Thymus (tissue), 11 donors: ENCODE data around the gene SELENBP1. TPM values are rescaled to one million over a fixed set of nuclear protein-coding genes. Genes with fewer than 3 reads are reported as not detected.

ENCODE experiments used
- DNase-seq, 9 donors: peaks; one replicate each; pipeline ENCODE4 v3.0.0-alpha.2; 2013; ENCODE audit warnings: low spot score in 9 of 9, low read depth in 6 of 9, missing footprints in 1 of 9
- H3K27ac ChIP-seq, 2 donors: one replicate each; pipeline ENCODE4 v1.5.1; 2013; ENCODE audit warnings: control low read depth in 1 of 2, low read depth in 1 of 2, low read length in 1 of 2, mild to moderate bottlenecking in 1 of 2, moderate library complexity in 1 of 2
- H3K27me3 ChIP-seq, 2 donors: one replicate each; pipeline ENCODE4 v1.5.1; 2013; ENCODE audit warnings: low read length in 1 of 2; ENCODE audit not compliant: control insufficient read depth in 2 of 2, insufficient read depth in 1 of 2
- H3K36me3 ChIP-seq, 2 donors: one replicate each; pipeline ENCODE4 v1.5.1; 2013; ENCODE audit warnings: low read length in 1 of 2, mild to moderate bottlenecking in 1 of 2, moderate library complexity in 1 of 2; ENCODE audit not compliant: control insufficient read depth in 2 of 2, insufficient read depth in 2 of 2
- H3K4me1 ChIP-seq, 2 donors: one replicate each; pipeline ENCODE4 v1.5.1; 2013; ENCODE audit warnings: low read length in 2 of 2; ENCODE audit not compliant: control insufficient read depth in 2 of 2, insufficient read depth in 2 of 2
- H3K4me3 ChIP-seq, 2 donors: one replicate each; pipeline ENCODE4 v1.5.1; 2013; ENCODE audit warnings: low read length in 2 of 2, control low read depth in 1 of 2, mild to moderate bottlenecking in 1 of 2
- H3K9me3 ChIP-seq, 2 donors: one replicate each; pipeline ENCODE4 v1.5.1; 2013; ENCODE audit warnings: low read length in 1 of 2, mild to moderate bottlenecking in 1 of 2; ENCODE audit not compliant: control insufficient read depth in 2 of 2, insufficient read depth in 1 of 2
- WGBS: extraction: QIAGEN DNeasy Blood & Tissue Kit; methylation state at CpG from one replicate; pipeline ENCODE4 v1.1.7; 2013; 5-methylcytosine and 5-hydroxymethylcytosine counted together
- polyA plus RNA-seq: library from polyadenylated mRNA; stranded (reverse); fragments of 200-250 nt; gene quantifications from one replicate; pipeline ENCODE4 v1.2.3, GENCODE V29; 2013
- total RNA-seq: library from RNA; stranded (reverse); fragments of 120-200 nt; gene quantifications from one replicate; pipeline ENCODE4 v1.2.4, GENCODE V29; 2013
- donor health status: healthy.

Gene SELENBP1
- total and polyA plus RNA-seq, 2 donors = 6.1 to 6.4 TPM

DNA sequence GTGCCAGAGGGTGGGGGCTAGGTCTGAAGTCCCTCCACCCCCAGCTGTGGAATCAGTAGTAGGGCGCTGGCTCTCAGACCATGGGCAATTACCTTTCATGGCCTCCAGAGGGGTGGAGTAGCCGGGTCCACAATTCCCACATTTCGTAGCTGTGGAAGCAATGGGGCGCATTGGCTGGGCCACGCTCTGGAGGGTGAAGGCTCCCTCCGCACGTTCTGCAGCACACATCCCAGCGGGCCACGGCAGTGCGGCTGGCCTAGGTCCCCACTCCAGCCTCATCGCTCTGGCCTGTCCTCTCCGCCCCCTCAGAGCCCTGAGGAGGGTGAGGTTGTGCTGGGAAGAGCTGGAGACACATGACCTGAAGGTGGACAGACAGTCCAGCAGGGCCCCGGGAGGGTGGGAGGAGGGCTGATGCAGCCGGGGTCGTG lies 2.9 kb downstream of the SELENBP1 start:
- WGBS = 96% methylated on average over 15 of the region's 15 CpGs
- H3K9me3 ChIP-seq = no peaks in the 10 kb centered on the region
- no peak overlapping the region for H3K4me3 ChIP-seq

GRCh38 chr1:151369302-151369610 lies 3.2 kb downstream of the SELENBP1 start:
- no peaks in the 10 kb centered on the region for H3K36me3 ChIP-seq
- H3K27me3 ChIP-seq = no peaks in the 10 kb centered on the region
- H3K4me3 ChIP-seq = no peak overlapping the region
- WGBS = 96% methylated on average over 7 of the region's 7 CpGs
- no peak for DNase-seq
- no peaks in the 10 kb centered on the region for H3K9me3 ChIP-seq
- H3K4me1 ChIP-seq = peaks cover 0 to 9% of the 10 kb centered on the region in 2 donors
- H3K27ac ChIP-seq = no peak overlapping the region

More for the DNA sequence above, 2.9 kb downstream of the SELENBP1 start:
- Histone ChIP-seq H3K4me1 (peaks cover 0 to 9% of the 10 kb centered on the region in 2 donors), H3K36me3 (no peaks in the 10 kb centered on the region), H3K27me3 (no peaks in the 10 kb centered on the region), H3K27ac (no peak overlapping the region)
- no peak for DNase-seq

DNA sequence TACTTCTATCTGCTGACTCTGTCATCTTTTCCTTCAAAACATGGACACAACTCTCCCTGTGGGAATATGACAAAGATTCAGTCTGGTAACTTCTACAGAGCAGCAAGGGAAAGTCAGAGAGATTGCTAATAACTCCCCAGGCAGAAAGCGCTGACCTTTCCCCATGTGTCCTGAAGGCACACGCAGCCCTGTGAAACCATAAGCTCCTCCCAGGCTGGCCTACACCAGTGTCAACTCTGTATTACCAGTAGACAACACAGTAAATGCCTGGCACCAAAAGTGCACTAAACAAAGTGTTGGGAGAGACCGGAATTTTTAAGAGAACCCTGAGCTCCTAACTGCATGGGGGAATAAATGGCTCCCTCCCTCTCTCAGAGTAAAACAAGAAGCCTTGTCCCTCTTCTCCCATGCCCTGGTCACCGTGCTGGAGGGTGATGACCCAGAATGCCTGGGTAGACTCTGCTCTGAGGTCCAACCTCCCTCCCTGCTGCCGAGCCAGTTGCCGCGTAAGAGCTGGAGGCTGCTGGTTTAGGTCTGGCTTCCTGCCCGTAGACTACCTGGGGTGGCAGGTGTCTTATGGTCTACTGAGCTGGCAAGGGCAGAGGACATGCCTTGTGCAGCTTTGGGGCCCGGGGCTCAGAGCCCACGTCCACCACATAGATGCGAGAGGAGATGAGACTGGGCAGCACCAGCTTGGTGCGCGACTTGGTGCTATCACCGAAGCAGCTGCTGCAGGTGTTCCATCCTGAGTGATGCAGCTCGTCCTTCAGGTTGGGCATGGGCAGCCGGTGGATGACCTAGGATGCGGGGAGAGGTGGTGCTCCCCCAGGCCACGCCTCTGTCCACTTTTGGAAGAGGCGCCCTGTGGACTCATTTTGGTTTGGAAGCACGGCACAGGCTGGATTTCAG lies 3.9 kb downstream of the SELENBP1 start:
- Histone ChIP-seq H3K27me3 (no peaks in the 10 kb centered on the region), H3K4me1 (peaks cover 0 to 9% of the 10 kb centered on the region in 2 donors), H3K27ac (no peak overlapping the region), H3K4me3 (no peak overlapping the region), H3K9me3 (peaks cover 0 to under 1% of the 10 kb centered on the region in 2 donors), H3K36me3 (no peaks in the 10 kb centered on the region)
- 98% methylated on average over 20 of the region's 20 CpGs for WGBS
- DNase-seq = no peak

- H3K27ac ChIP-seq = no peak overlapping the region
- peaks cover 0 to 8% of the 10 kb centered on the region in 2 donors for H3K9me3 ChIP-seq
- H3K4me1 ChIP-seq = peaks cover 0 to 9% of the 10 kb centered on the region in 2 donors
- no peak for DNase-seq
- H3K36me3 ChIP-seq = no peaks in the 10 kb centered on the region
- no peaks in the 10 kb centered on the region for H3K27me3 ChIP-seq
- 97% methylated on average over 8 of the region's 8 CpGs for WGBS
- no peak overlapping the region for H3K4me3 ChIP-seq
These were observed 4.7 kb downstream of the SELENBP1 start for GRCh38 chr1:151367658-151368392.

- Histone ChIP-seq H3K27ac (no peak overlapping the region), H3K27me3 (no peaks in the 10 kb centered on the region), H3K4me1 (peaks cover 0 to 2% of the 10 kb centered on the region in 2 donors), H3K4me3 (no peak overlapping the region), H3K9me3 (peaks cover 1 to 25% of the 10 kb centered on the region in 2 donors), H3K36me3 (no peaks in the 10 kb centered on the region)
- WGBS = 97% methylated on average over 4 of the region's 4 CpGs
- DNase-seq = no peak
These were observed 7.5 kb downstream of the SELENBP1 start for GRCh38 chr1:151364996-151365395.

DNA sequence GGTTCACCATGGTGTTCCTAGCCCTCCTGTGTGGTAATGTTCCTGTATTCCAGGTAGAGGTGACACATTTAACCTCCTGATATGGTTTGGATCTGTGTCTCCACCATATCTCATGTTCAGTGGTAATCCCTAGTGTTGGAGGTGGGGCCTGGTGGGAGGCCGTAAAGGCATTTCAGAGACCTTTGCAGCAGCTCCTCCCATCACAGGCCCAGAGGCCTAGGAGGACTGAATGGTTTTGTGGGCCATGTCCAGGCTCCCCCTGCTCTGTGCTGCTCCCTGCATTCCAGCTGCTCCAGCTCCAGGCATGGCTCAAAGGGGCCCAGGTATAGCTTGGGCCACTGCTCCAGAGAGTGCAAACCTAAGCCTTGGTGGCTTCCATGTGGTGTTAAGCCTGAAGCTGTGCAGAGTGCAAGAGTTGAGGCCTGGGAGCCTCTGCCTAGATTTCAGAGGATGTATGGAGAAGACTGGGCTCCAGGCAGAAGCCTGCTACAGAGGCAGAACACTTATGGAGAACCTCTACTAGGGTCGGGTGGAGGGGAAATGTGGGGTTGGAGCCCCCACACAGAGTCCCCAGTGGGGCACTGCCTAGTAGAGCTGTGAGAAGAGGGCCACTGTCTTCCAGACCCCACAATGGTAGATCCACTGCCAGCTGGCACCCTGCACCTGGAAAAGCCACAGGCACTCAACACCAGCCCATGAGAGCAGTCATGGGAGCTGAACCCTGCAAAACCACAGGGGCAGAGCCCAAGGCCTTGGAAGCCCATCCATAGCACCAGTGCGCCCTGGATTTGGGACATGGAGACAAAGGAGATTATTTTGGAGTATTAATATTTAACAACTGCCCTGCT lies 10.0 kb downstream of the SELENBP1 start:
- H3K27ac ChIP-seq = no peak overlapping the region
- no peak overlapping the region for H3K4me3 ChIP-seq
- no peaks in the 10 kb centered on the region for H3K36me3 ChIP-seq
- DNase-seq = no peak
- H3K4me1 ChIP-seq = no peaks in the 10 kb centered on the region
- peaks cover 1 to 25% of the 10 kb centered on the region in 2 donors for H3K9me3 ChIP-seq
- 97% methylated on average over 3 of the region's 3 CpGs for whole genome bisulfite sequencing
- no peaks in the 10 kb centered on the region for H3K27me3 ChIP-seq

GRCh38 chr1:151361883-151362282 lies 10.6 kb downstream of the SELENBP1 start:
- Histone ChIP-seq H3K4me1 (no peaks in the 10 kb centered on the region), H3K4me3 (no peak overlapping the region), H3K27ac (no peak overlapping the region), H3K27me3 (no peaks in the 10 kb centered on the region), H3K36me3 (no peaks in the 10 kb centered on the region), H3K9me3 (peaks cover 1 to 25% of the 10 kb centered on the region in 2 donors)
- no peak for DNase-seq

DNA sequence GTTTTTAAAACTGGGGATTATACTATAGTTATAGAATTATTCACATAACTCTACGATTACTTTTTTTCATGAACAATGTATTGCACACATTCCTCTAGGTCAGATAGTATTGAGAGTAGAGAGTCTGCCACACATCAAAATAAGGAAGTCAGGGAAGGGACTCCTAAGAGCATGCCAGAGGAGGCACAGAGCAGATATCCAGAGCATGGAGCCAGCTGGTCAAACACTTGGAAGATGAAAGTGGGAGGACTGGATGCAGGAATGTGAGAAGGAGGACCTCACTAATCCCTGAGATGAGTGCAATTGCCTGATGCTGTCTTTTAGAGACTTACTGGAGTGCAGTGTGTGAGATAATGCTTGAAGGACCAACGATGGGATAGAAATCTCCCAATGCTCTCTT lies 15.8 kb downstream of the SELENBP1 start:
- H3K4me1 ChIP-seq = no peaks in the 10 kb centered on the region
- no peaks in the 10 kb centered on the region for H3K36me3 ChIP-seq
- 89% methylated on average over 2 of the region's 2 CpGs for WGBS
- H3K9me3 ChIP-seq = peaks cover 2 to 17% of the 10 kb centered on the region in 2 donors
- DNase-seq = no peak
- H3K4me3 ChIP-seq = no peak overlapping the region
- H3K27me3 ChIP-seq = no peaks in the 10 kb centered on the region
- no peak overlapping the region for H3K27ac ChIP-seq
